A673 (cell line): ENCODE measurements around the gene ABCG1.

Experiments
- CTCF ChIP-seq: fragments of 300-800, 200-600 bp; sonication (generic); conservative IDR thresholded peaks from 2 replicates; pipeline ENCODE4 v1.5.1; 2017; ENCODE audit warnings: low read depth, mild to moderate bottlenecking, antibody characterized with exemption, low read length, moderate library complexity, mixed read lengths
- EZH2 ChIP-seq: fragments of 200-600 bp; sonication (generic); IDR thresholded peaks from 2 replicates; pipeline ENCODE4 v1.6.1; 2017; ENCODE audit warnings: borderline replicate concordance, low read depth, mild to moderate bottlenecking, mixed read lengths, antibody characterized with exemption, low read length; ENCODE audit not compliant: poor library complexity, severe bottlenecking

DNA sequence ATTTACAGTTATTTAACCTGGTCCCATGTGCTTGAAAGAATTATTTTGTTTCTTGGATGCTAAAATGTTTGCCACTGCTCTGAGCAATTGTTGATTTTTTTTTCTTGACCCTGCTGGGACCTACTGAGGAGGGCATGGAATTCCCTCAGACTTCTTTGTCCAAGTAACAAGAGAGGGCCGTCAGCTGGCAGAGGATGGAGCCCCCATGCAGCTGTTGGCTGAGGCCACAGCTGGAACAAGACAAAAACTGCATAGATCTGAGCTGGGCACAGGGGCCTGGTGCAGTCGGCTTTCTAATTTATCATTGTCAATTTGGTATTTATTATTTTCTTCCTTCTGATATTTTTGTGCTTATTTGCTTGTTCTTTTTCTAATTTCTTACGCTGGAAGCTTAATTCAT lies 39.6 kb upstream of the ABCG1 start:
- TF ChIP-seq CTCF (no peak), EZH2 (no peak)
